Effector memory CD8-positive, alpha-beta T cell (primary cell): ENCODE data around the gene GALNT10.

Experiments
- ATAC-seq: fragments of 150-1000 bp; cut with Tn5 transposase; replicated peaks from 2 replicates; pipeline ENCODE4 v1.10.0; 2021; ENCODE audit warnings: mild to moderate bottlenecking, moderate library complexity
- DNase-seq, 3 experiments: peaks; one replicate each; pipeline ENCODE4 v3.0.0; 2021
- H3K27ac Mint-ChIP-seq, 2 donors: one replicate each; pipeline ENCODE4 v1.8.0; 2022; ENCODE audit warnings: mild to moderate bottlenecking in 2 of 2, mixed read lengths in 2 of 2, moderate library complexity in 2 of 2
- H3K27me3 Mint-ChIP-seq, 2 donors: one replicate each; pipeline ENCODE4 v1.8.0; 2022; ENCODE audit warnings: mixed read lengths in 2 of 2
- H3K36me3 Mint-ChIP-seq: one replicate; pipeline ENCODE4 v1.8.0; 2022; ENCODE audit warnings: mild to moderate bottlenecking, moderate library complexity, mixed read lengths; ENCODE audit not compliant: insufficient read depth
- H3K4me1 Mint-ChIP-seq, 2 donors: one replicate each; pipeline ENCODE4 v1.8.0; 2022; ENCODE audit warnings: low read depth in 2 of 2, mixed read lengths in 2 of 2
- H3K4me3 Mint-ChIP-seq, 2 donors: one replicate each; pipeline ENCODE4 v1.8.0; 2022; ENCODE audit warnings: mild to moderate bottlenecking in 2 of 2, mixed read lengths in 2 of 2, moderate library complexity in 2 of 2
- H3K9me3 Mint-ChIP-seq, 2 donors: one replicate each; pipeline ENCODE4 v1.8.0; 2022; ENCODE audit warnings: mixed read lengths in 2 of 2

Gene GALNT10

GRCh38 chr5:154459015-154459414 is 268.5 kb downstream of the GALNT10 start:
- H3K27ac Mint-ChIP-seq = no peak overlapping the region
- no peaks in the 10 kb centered on the region for H3K27me3 Mint-ChIP-seq
- peaks cover 41% of the 10 kb centered on the region for H3K36me3 Mint-ChIP-seq
- H3K4me3 Mint-ChIP-seq = no peak overlapping the region
- no peaks in the 10 kb centered on the region for H3K9me3 Mint-ChIP-seq
- H3K4me1 Mint-ChIP-seq = no peaks in the 10 kb centered on the region
- DNase-seq (no peak), ATAC-seq (no peak)

GRCh38 chr5:154460172-154460571 is 269.6 kb downstream of the GALNT10 start:
- no peaks in the 10 kb centered on the region for H3K27me3 Mint-ChIP-seq
- no peak for ATAC-seq
- H3K27ac Mint-ChIP-seq = no peak overlapping the region
- DNase-seq = no peak
- H3K9me3 Mint-ChIP-seq = no peaks in the 10 kb centered on the region
- no peak overlapping the region for H3K4me3 Mint-ChIP-seq
- H3K4me1 Mint-ChIP-seq = no peaks in the 10 kb centered on the region
- peaks cover 30% of the 10 kb centered on the region for H3K36me3 Mint-ChIP-seq

- H3K9me3 Mint-ChIP-seq = no peaks in the 10 kb centered on the region
- H3K36me3 Mint-ChIP-seq = peaks cover 18% of the 10 kb centered on the region
- H3K27me3 Mint-ChIP-seq = no peaks in the 10 kb centered on the region
- ATAC-seq (no peak), DNase-seq (no peak)
- no peak overlapping the region for H3K27ac Mint-ChIP-seq
- no peaks in the 10 kb centered on the region for H3K4me1 Mint-ChIP-seq
- H3K4me3 Mint-ChIP-seq = no peak overlapping the region
Observed at GRCh38 chr5:154461531-154461930, 271.0 kb downstream of the GALNT10 start.

GRCh38 chr5:154464438-154464837 is 273.9 kb downstream of the GALNT10 start:
- H3K27ac Mint-ChIP-seq = no peak overlapping the region
- peaks cover 7% of the 10 kb centered on the region for H3K36me3 Mint-ChIP-seq
- peaks cover 0 to 1% of the 10 kb centered on the region in 2 donors for H3K4me1 Mint-ChIP-seq
- H3K4me3 Mint-ChIP-seq = no peak overlapping the region
- DNase-seq = no peak
- H3K27me3 Mint-ChIP-seq = peaks cover 14 to 25% of the 10 kb centered on the region in 2 donors
- H3K9me3 Mint-ChIP-seq = no peaks in the 10 kb centered on the region
- ATAC-seq = no peak

DNA sequence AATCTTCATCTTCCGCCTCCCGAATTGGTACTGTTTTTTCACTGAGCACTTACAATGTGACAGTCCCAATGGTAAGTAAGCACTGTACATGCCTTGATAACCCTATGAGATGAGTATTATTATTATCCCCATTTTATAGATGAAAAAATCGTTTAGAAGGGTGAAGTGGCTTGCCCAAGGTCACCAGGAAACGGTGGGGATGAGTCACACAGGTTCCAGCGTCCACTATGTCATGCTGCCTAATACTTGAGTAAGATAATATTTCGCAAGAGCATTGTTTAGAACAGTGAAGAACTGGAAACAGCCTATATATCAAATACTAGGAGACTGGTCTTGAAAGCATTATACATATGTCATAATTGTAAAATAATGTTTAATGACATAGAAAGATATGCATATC is 274.6 kb downstream of the GALNT10 start:
- Mint-ChIP-seq H3K36me3 (peaks cover 7% of the 10 kb centered on the region), H3K4me3 (no peak overlapping the region), H3K4me1 (peaks cover 0 to 1% of the 10 kb centered on the region in 2 donors), H3K27me3 (peaks cover 18 to 32% of the 10 kb centered on the region in 2 donors), H3K27ac (no peak overlapping the region), H3K9me3 (no peaks in the 10 kb centered on the region)
- DNase-seq = no peak
- ATAC-seq = no peak

- Mint-ChIP-seq H3K36me3 (peaks cover 7% of the 10 kb centered on the region), H3K4me1 (peaks cover 1 to 7% of the 10 kb centered on the region in 2 donors), H3K27ac (no peak overlapping the region), H3K4me3 (no peak overlapping the region), H3K9me3 (no peaks in the 10 kb centered on the region), H3K27me3 (peaks cover 28 to 42% of the 10 kb centered on the region in 2 donors)
- no peak for DNase-seq
- no peak for ATAC-seq
Observed at GRCh38 chr5:154466147-154466546, 275.6 kb downstream of the GALNT10 start.

GRCh38 chr5:154466671-154467070 is 276.1 kb downstream of the GALNT10 start:
- ATAC-seq = no peak
- Mint-ChIP-seq H3K9me3 (no peaks in the 10 kb centered on the region), H3K27me3 (peaks cover 33 to 47% of the 10 kb centered on the region in 2 donors)

DNA sequence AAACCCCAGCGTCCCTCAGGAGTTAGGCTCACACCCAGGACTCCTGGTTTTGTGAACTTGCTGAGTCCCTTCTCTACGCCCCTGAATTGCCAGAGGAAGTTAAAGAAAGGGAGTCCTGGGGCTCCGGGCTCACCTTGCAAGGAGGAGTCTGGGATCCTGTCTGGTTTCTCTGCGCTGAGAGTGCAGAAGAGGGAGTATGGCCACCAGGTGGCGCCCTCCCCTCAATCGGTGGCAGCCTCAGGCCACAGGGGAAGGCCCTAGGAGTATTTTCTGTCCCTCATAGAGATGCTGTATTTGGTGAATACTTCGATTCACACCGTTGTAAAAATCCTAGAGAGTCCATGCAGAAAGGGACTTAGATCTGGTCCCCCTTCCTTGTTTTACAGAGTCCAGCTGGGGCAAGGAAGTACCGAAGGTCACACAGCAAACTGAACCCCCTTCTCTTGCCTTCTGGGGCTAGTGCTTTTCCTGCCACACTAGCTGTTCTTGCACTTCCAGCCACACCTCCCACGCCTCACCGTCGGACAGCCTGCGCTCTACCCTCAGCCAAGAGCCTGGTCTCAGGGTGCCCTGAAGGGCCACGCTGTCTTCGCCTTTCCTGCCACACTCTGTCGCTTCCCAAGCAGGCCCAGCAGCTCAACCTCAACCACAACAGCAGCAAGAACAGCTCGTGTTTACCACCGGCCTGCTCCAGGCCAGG is 277.3 kb downstream of the GALNT10 start:
- Mint-ChIP-seq H3K36me3 (peaks cover 2% of the 10 kb centered on the region), H3K4me3 (no peak overlapping the region)
- DNase-seq = peak; percentile 65 to 73 (median 67)

More at GRCh38 chr5:154466671-154467070, 276.1 kb downstream of the GALNT10 start:
- peaks cover 7% of the 10 kb centered on the region for H3K36me3 Mint-ChIP-seq
- no peak for DNase-seq
- no peak overlapping the region for H3K4me3 Mint-ChIP-seq
- H3K4me1 Mint-ChIP-seq = peaks cover 1 to 7% of the 10 kb centered on the region in 2 donors
- no peak overlapping the region for H3K27ac Mint-ChIP-seq

GRCh38 chr5:154470137-154470536 is 279.6 kb downstream of the GALNT10 start:
- H3K9me3 Mint-ChIP-seq = no peaks in the 10 kb centered on the region
- H3K27ac Mint-ChIP-seq = no peak overlapping the region
- peaks cover 64 to 80% of the 10 kb centered on the region in 2 donors for H3K27me3 Mint-ChIP-seq
- peaks cover 22 to 25% of the 10 kb centered on the region in 2 donors for H3K4me1 Mint-ChIP-seq
- peaks cover 2% of the 10 kb centered on the region for H3K36me3 Mint-ChIP-seq
- H3K4me3 Mint-ChIP-seq = no peak overlapping the region
- ATAC-seq = no peak
- DNase-seq = no peak

More for the DNA sequence above, 277.3 kb downstream of the GALNT10 start:
- H3K27me3 Mint-ChIP-seq = peaks cover 41 to 57% of the 10 kb centered on the region in 2 donors
- H3K9me3 Mint-ChIP-seq = no peaks in the 10 kb centered on the region
- ATAC-seq = peak; percentile 95
- no peak overlapping the region for H3K27ac Mint-ChIP-seq
- peaks cover 3 to 7% of the 10 kb centered on the region in 2 donors for H3K4me1 Mint-ChIP-seq
